ENCODE measurements around the gene CCDC6. TPM values are rescaled to one million over a fixed set of nuclear protein-coding genes. Genes with fewer than 3 reads are reported as not detected.

Gene CCDC6
- total and polyA plus RNA-seq, 2 experiments from 2014 or later, result 19.4 to 23.2 TPM

GRCh38 chr10:59808896-59809643, 97.3 kb downstream of the CCDC6 start:
- no peak overlapping the region for H3K9ac ChIP-seq
- in situ Hi-C loops (cut with MboI), result no loop called here
- H3K4me2 ChIP-seq (ENCODE audit: unreplicated experiment), result no peak overlapping the region
- 78 to 82% methylated on average over 5 of the region's 5 CpGs for whole genome bisulfite sequencing, 2 experiments (ENCODE audit: low coverage in 1 of 2, low lambda C conversion rate in 2 of 2, missing lambda C conversion rate in 2 of 2)
- TF ChIP-seq EZH2phosphoT487 (IDR thresholded peaks at IDR 0.05; ENCODE audit: insufficient read depth, low read depth), result no peak
- TF ChIP-seq EZH2 (IDR thresholded peaks at IDR 0.05; ENCODE audit: insufficient read depth, poor library complexity, severe bottlenecking), result no peak
- H3K4me1 ChIP-seq (ENCODE audit: insufficient read depth), result no peaks in the 10 kb centered on the region
- H3K27ac ChIP-seq, result no peak overlapping the region
- H2AFZ ChIP-seq, result no peak overlapping the region
- H3K9me2 ChIP-seq (ENCODE audit: insufficient read depth), result no peaks in the 10 kb centered on the region
- DNase-seq, result peak; percentile 64
- H4K20me1 ChIP-seq (ENCODE audit: insufficient read depth), result no peaks in the 10 kb centered on the region
- no peak overlapping the region for H3K4me3 ChIP-seq
- H3K9me3 ChIP-seq (ENCODE audit: low read depth), result no peaks in the 10 kb centered on the region
- no peaks in the 10 kb centered on the region for H3K27me3 ChIP-seq (replicated peaks; ENCODE audit: insufficient read depth)
- peaks cover 30% of the 10 kb centered on the region for H3K36me3 ChIP-seq (ENCODE audit: low read depth)
- H3F3A ChIP-seq (ENCODE audit: insufficient read depth), result no peaks in the 10 kb centered on the region; the same call in 1 of the 2 replicates
- no peaks in the 10 kb centered on the region for H3K79me2 ChIP-seq (ENCODE audit: insufficient read depth)

- peaks cover 38% of the 10 kb centered on the region for H3K36me3 ChIP-seq (ENCODE audit: low read depth)
- DNase-seq, result no peak
- no peak overlapping the region for H3K4me2 ChIP-seq (ENCODE audit: unreplicated experiment)
- no peak overlapping the region for H3K27ac ChIP-seq
- H3K27me3 ChIP-seq (replicated peaks; ENCODE audit: insufficient read depth), result no peaks in the 10 kb centered on the region
- H3F3A ChIP-seq (ENCODE audit: insufficient read depth), result no peaks in the 10 kb centered on the region
- no peaks in the 10 kb centered on the region for H3K9me3 ChIP-seq (ENCODE audit: low read depth)
- H3K9me2 ChIP-seq (ENCODE audit: insufficient read depth), result no peaks in the 10 kb centered on the region
- no peak overlapping the region for H3K4me3 ChIP-seq
- WGBS, 2 experiments (ENCODE audit: low coverage in 1 of 2, low lambda C conversion rate in 2 of 2, missing lambda C conversion rate in 2 of 2), result 75 to 81% methylated on average over 9 of the region's 9 CpGs
- no peak overlapping the region for H3K9ac ChIP-seq
- TF ChIP-seq EZH2 (IDR thresholded peaks at IDR 0.05; ENCODE audit: insufficient read depth, poor library complexity, severe bottlenecking) (no peak), EZH2phosphoT487 (IDR thresholded peaks at IDR 0.05; ENCODE audit: insufficient read depth, low read depth) (no peak)
- no peak overlapping the region for H2AFZ ChIP-seq
- no peaks in the 10 kb centered on the region for H4K20me1 ChIP-seq (ENCODE audit: insufficient read depth)
- H3K79me2 ChIP-seq (ENCODE audit: insufficient read depth), result no peaks in the 10 kb centered on the region
- no peaks in the 10 kb centered on the region for H3K4me1 ChIP-seq (ENCODE audit: insufficient read depth)
- in situ Hi-C loops (cut with MboI), result no loop called here
Measured at GRCh38 chr10:59807629-59808620, 98.4 kb downstream of the CCDC6 start.

- H3K79me2 ChIP-seq (ENCODE audit: insufficient read depth), result no peaks in the 10 kb centered on the region
- 94 to 96% methylated on average over 6 of the region's 6 CpGs for WGBS, 2 experiments (ENCODE audit: low coverage in 1 of 2, low lambda C conversion rate in 2 of 2, missing lambda C conversion rate in 2 of 2)
- no peaks in the 10 kb centered on the region for H3K9me2 ChIP-seq (ENCODE audit: insufficient read depth)
- H3K9me3 ChIP-seq (ENCODE audit: low read depth), result no peaks in the 10 kb centered on the region
- H3K27me3 ChIP-seq (replicated peaks; ENCODE audit: insufficient read depth), result no peaks in the 10 kb centered on the region
- no peaks in the 10 kb centered on the region for H3F3A ChIP-seq (ENCODE audit: insufficient read depth)
- no peaks in the 10 kb centered on the region for H3K4me1 ChIP-seq (ENCODE audit: insufficient read depth)
- in situ Hi-C loops (cut with MboI), result no loop called here
- no peak overlapping the region for H2AFZ ChIP-seq
- H3K36me3 ChIP-seq (ENCODE audit: low read depth), result peaks cover 41% of the 10 kb centered on the region
- H3K27ac ChIP-seq, result no peak overlapping the region
- H3K4me2 ChIP-seq (ENCODE audit: unreplicated experiment), result no peak overlapping the region
- H3K9ac ChIP-seq, result no peak overlapping the region
- H3K4me3 ChIP-seq, result no peak overlapping the region
- TF ChIP-seq EZH2phosphoT487 (IDR thresholded peaks at IDR 0.05; ENCODE audit: insufficient read depth, low read depth) (no peak), EZH2 (IDR thresholded peaks at IDR 0.05; ENCODE audit: insufficient read depth, poor library complexity, severe bottlenecking) (no peak)
- no peaks in the 10 kb centered on the region for H4K20me1 ChIP-seq (ENCODE audit: insufficient read depth)
- DNase-seq, result peak; percentile 24
Measured at GRCh38 chr10:59805014-59805413, 101.3 kb downstream of the CCDC6 start.

- 61 to 63% methylated on average over 4 of the region's 4 CpGs for WGBS, 2 experiments (ENCODE audit: low coverage in 1 of 2, low lambda C conversion rate in 2 of 2, missing lambda C conversion rate in 2 of 2)
- no peak for DNase-seq
- in situ Hi-C loops (cut with MboI), result no loop called here
- Histone ChIP-seq H3K9me3 (ENCODE audit: low read depth) (no peaks in the 10 kb centered on the region), H3K79me2 (ENCODE audit: insufficient read depth) (no peaks in the 10 kb centered on the region), H3K4me3 (no peak overlapping the region), H3F3A (ENCODE audit: insufficient read depth) (no peaks in the 10 kb centered on the region), H2AFZ (no peak overlapping the region), H3K9ac (no peak overlapping the region), H3K27me3 (replicated peaks; ENCODE audit: insufficient read depth) (no peaks in the 10 kb centered on the region), H3K27ac (no peak overlapping the region), H3K4me1 (ENCODE audit: insufficient read depth) (no peaks in the 10 kb centered on the region), H3K36me3 (ENCODE audit: low read depth) (peaks cover 37% of the 10 kb centered on the region), H4K20me1 (ENCODE audit: insufficient read depth) (no peaks in the 10 kb centered on the region), H3K4me2 (ENCODE audit: unreplicated experiment) (no peak overlapping the region), H3K9me2 (ENCODE audit: insufficient read depth) (no peaks in the 10 kb centered on the region)
- TF ChIP-seq EZH2 (IDR thresholded peaks at IDR 0.05; ENCODE audit: insufficient read depth, poor library complexity, severe bottlenecking) (no peak), EZH2phosphoT487 (IDR thresholded peaks at IDR 0.05; ENCODE audit: insufficient read depth, low read depth) (no peak)
Measured at GRCh38 chr10:59804220-59804619, 102.1 kb downstream of the CCDC6 start.

Measured in GM23248 (cell line).